AG04449 (cell line): ENCODE results near the gene TARP.

ENCODE experiments used
- CTCF ChIA-PET: fragments of 350-600 bp; formaldehyde crosslinking; extraction: SDS; loops from one replicate; lab custom pipeline; 2021; ENCODE audit warnings: antibody characterized with exemption; lab: Yijun Ruan, JAX
- POLR2A ChIA-PET: fragments of 400-600, 350-600 bp; formaldehyde crosslinking; extraction: SDS; loops from one replicate; lab custom pipeline; 2020; ENCODE audit warnings: antibody characterized with exemption, inconsistent platforms; lab: Yijun Ruan, JAX
- DNase-seq: peaks from one replicate; pipeline ENCODE4 v3.0.0-alpha.2; 2010; ENCODE audit warnings: low read depth, low spot score
- H3K4me3 ChIP-seq: 2 replicates; pipeline ENCODE4 v1.5.1; 2011; ENCODE audit warnings: low read depth, mild to moderate bottlenecking, control low read depth, low read length
- CTCF ChIP-seq: IDR thresholded peaks from one replicate; pipeline ENCODE4 v1.5.1; 2011; ENCODE audit warnings: mild to moderate bottlenecking, moderate library complexity, low read length, control low read depth, inconsistent platforms; ENCODE audit not compliant: insufficient read depth; ENCODE audit errors: missing control alignments

TARP gene

GRCh38 chr7:38294926-38295325, 21.5 kb upstream of the TARP start:
- no peak for TF ChIP-seq CTCF
- CTCF ChIA-PET, result no interaction called here
- no peak overlapping the region for H3K4me3 ChIP-seq
- POLR2A ChIA-PET, result no interaction called here
- DNase-seq, result no peak

- ChIA-PET POLR2A (no interaction called here), CTCF (interaction anchor here (1.7 kb wide), 1 partner anchor 77 kb away, joined by 3 read pairs; no protein-coding TSS in a partner anchor)
- TF ChIP-seq CTCF, result no peak
- H3K4me3 ChIP-seq, result no peak overlapping the region
- no peak for DNase-seq
Measured at GRCh38 chr7:38292442-38292841, 19.0 kb upstream of the TARP start.

GRCh38 chr7:38291650-38292049, 18.2 kb upstream of the TARP start:
- ChIA-PET CTCF (no interaction called here), POLR2A (no interaction called here)
- TF ChIP-seq CTCF, result no peak
- H3K4me3 ChIP-seq, result no peak overlapping the region
- DNase-seq, result no peak

- H3K4me3 ChIP-seq, result no peak overlapping the region
- ChIA-PET CTCF (interaction anchor here (0.8 kb wide), 1 partner anchor 30 kb away, joined by 3 read pairs; no protein-coding TSS in a partner anchor), POLR2A (no interaction called here)
- TF ChIP-seq CTCF, result no peak
- DNase-seq, result no peak
Measured at GRCh38 chr7:38291117-38291647, 17.7 kb upstream of the TARP start.

GRCh38 chr7:38284553-38284952, 11.1 kb upstream of the TARP start:
- TF ChIP-seq CTCF, result no peak
- no peak for DNase-seq
- POLR2A ChIA-PET, result no interaction called here
- CTCF ChIA-PET, result no interaction called here
- H3K4me3 ChIP-seq, result no peak overlapping the region

GRCh38 chr7:38283809-38284208, 10.4 kb upstream of the TARP start:
- no peak for DNase-seq
- H3K4me3 ChIP-seq, result no peak overlapping the region
- CTCF ChIA-PET, result no interaction called here
- POLR2A ChIA-PET, result no interaction called here
- no peak for TF ChIP-seq CTCF
